IMR-90 (cell line): ENCODE data around the gene TRAF6. TPM values are rescaled to one million over a fixed set of nuclear protein-coding genes. Genes with fewer than 3 reads are reported as not detected.

ENCODE experiments used
- ATAC-seq: fragments of 200-7000 bp; cut with Tn5 transposase; 2 replicates; pipeline ENCODE4 v1.9.1; 2020; ENCODE audit warnings: low read depth, mild to moderate bottlenecking, moderate library complexity
- BruUV-seq: library from RNA; stranded (reverse); fragments of 400-500 nt; replicated peaks from 2 replicates; lab custom pipeline; 2021; lab: Mats Ljungman, UMichigan
- CTCF ChIA-PET: fragments of 300-600 bp; formaldehyde crosslinking; extraction: SDS; loops from one replicate; lab custom pipeline; 2021; ENCODE audit warnings: antibody characterized with exemption; lab: Yijun Ruan, JAX
- POLR2A ChIA-PET: fragments of 300-600 bp; sonication (Branson Sonifier 250); formaldehyde crosslinking; loops from one replicate; lab custom pipeline; 2022; ENCODE audit warnings: antibody characterized with exemption; ENCODE audit not compliant: unreplicated experiment; lab: Charles Lee
- DNase-seq: peaks from one replicate; pipeline ENCODE4 v3.0.0; 2013
- H2AFZ ChIP-seq: replicated peaks from 2 replicates; pipeline ENCODE3; 2013; ENCODE audit warnings: low read length, mild to moderate bottlenecking; ENCODE audit not compliant: poor library complexity
- H2AK5ac ChIP-seq: 2 replicates; pipeline ENCODE4 v1.6.1; 2013; ENCODE audit warnings: low read depth, low read length, inconsistent platforms
- H2AK9ac ChIP-seq: replicated peaks from 2 replicates; pipeline ENCODE3; 2013; ENCODE audit warnings: mild to moderate bottlenecking, low read depth, low read length, moderate library complexity; ENCODE audit not compliant: poor library complexity
- H2BK120ac ChIP-seq: 2 replicates; pipeline ENCODE4 v1.6.1; 2013; ENCODE audit warnings: low read depth, low read length, inconsistent platforms
- H2BK15ac ChIP-seq: 3 replicates; pipeline ENCODE4 v1.6.1; 2013; ENCODE audit warnings: low read depth, low read length, inconsistent platforms
- H2BK20ac ChIP-seq: 2 replicates; pipeline ENCODE4 v1.6.1; 2013; ENCODE audit warnings: low read depth, mild to moderate bottlenecking, inconsistent platforms, low read length, moderate library complexity
- H2BK5ac ChIP-seq: 2 replicates; pipeline ENCODE4 v1.6.1; 2013; ENCODE audit warnings: mild to moderate bottlenecking, low read depth, low read length, inconsistent platforms; ENCODE audit not compliant: poor library complexity, severe bottlenecking
- H3K14ac ChIP-seq: replicated peaks from 2 replicates; pipeline ENCODE4 v1.6.1; 2013; ENCODE audit warnings: low read depth, low read length, inconsistent platforms
- H3K18ac ChIP-seq: 2 replicates; pipeline ENCODE4 v1.6.1; 2013; ENCODE audit warnings: low read depth, low read length, control low read depth
- H3K23ac ChIP-seq: 2 replicates; pipeline ENCODE4 v1.6.1; 2013; ENCODE audit warnings: low read depth, low read length, inconsistent platforms
- H3K27ac ChIP-seq: 2 replicates; pipeline ENCODE4 v1.5.1; 2013; ENCODE audit warnings: mild to moderate bottlenecking, control low read depth, low read length; ENCODE audit not compliant: insufficient read depth
- H3K27me3 ChIP-seq: 2 replicates; pipeline ENCODE4 v1.6.1; 2013; ENCODE audit warnings: low read length; ENCODE audit not compliant: control insufficient read depth, insufficient read depth
- H3K36me3 ChIP-seq: 2 replicates; pipeline ENCODE4 v1.6.1; 2013; ENCODE audit warnings: low read length, mixed read lengths; ENCODE audit not compliant: control insufficient read depth, insufficient read depth
- H3K4ac ChIP-seq: 2 replicates; pipeline ENCODE4 v1.6.1; 2013; ENCODE audit warnings: low read depth, low read length, inconsistent platforms
- H3K4me1 ChIP-seq: 2 replicates; pipeline ENCODE4 v1.6.1; 2013; ENCODE audit warnings: low read length, mixed read lengths; ENCODE audit not compliant: control insufficient read depth, insufficient read depth
- H3K4me2 ChIP-seq: 2 replicates; pipeline ENCODE4 v1.6.1; 2013; ENCODE audit warnings: low read depth, mild to moderate bottlenecking, control low read depth, low read length, moderate library complexity
- H3K4me3 ChIP-seq: 2 replicates; pipeline ENCODE4 v1.5.1; 2013; ENCODE audit warnings: low read depth, mild to moderate bottlenecking, control low read depth, low read length, moderate library complexity; ENCODE audit not compliant: insufficient read depth
- H3K56ac ChIP-seq: 2 replicates; pipeline ENCODE4 v1.6.1; 2013; ENCODE audit warnings: low read length, inconsistent platforms; ENCODE audit not compliant: insufficient read depth; ENCODE audit errors: extremely low read depth
- H3K79me1 ChIP-seq, 2 experiments: 2 replicates each; pipeline ENCODE4 v1.6.1; 2013; ENCODE audit warnings: low read length in 2 of 2, inconsistent platforms in 1 of 2, low read depth in 1 of 2
- H3K9ac ChIP-seq: 2 replicates; pipeline ENCODE4 v1.6.1; 2013; ENCODE audit warnings: low read depth, low read length, control low read depth
- H3K9me1 ChIP-seq: 2 replicates; pipeline ENCODE4 v1.6.1; 2013; ENCODE audit warnings: low read length, inconsistent platforms; ENCODE audit not compliant: insufficient read depth
- H3K9me3 ChIP-seq: 2 replicates; pipeline ENCODE4 v1.6.1; 2013; ENCODE audit warnings: low read length; ENCODE audit not compliant: control insufficient read depth, insufficient read depth
- H4K20me1 ChIP-seq: 2 replicates; pipeline ENCODE4 v1.6.1; 2013; ENCODE audit warnings: low read length, inconsistent platforms; ENCODE audit not compliant: insufficient read depth
- H4K5ac ChIP-seq: 2 replicates; pipeline ENCODE4 v1.6.1; 2013; ENCODE audit warnings: mild to moderate bottlenecking, low read depth, low read length, control low read depth
- H4K8ac ChIP-seq, 2 experiments: 2 replicates each; pipeline ENCODE4 v1.6.1; 2013; ENCODE audit warnings: low read depth in 2 of 2, low read length in 2 of 2, control low read depth in 1 of 2, inconsistent platforms in 1 of 2
- H4K91ac ChIP-seq: 2 replicates; pipeline ENCODE4 v1.6.1; 2013; ENCODE audit warnings: low read depth, low read length, inconsistent platforms; ENCODE audit not compliant: insufficient read depth
- WGBS, 2 experiments: methylation state at CpG; one replicate each; pipeline versions ENCODE4 v1.1.5 to v1.1.7; 2013; ENCODE audit warnings: missing lambda C conversion rate in 2 of 2; ENCODE audit not compliant: insufficient read length in 1 of 2; ENCODE audit errors: extremely low coverage in 2 of 2; 5-methylcytosine and 5-hydroxymethylcytosine counted together
- dilution Hi-C: fragments of 300-500 bp; cut with HindIII; formaldehyde crosslinking; loops from one replicate; pipeline ENCODE4 v1.14.3; 2018; ENCODE audit warnings: low sequenced_read_pairs; ENCODE audit not compliant: unreplicated experiment
- in situ Hi-C: fragments of 300-500 bp; cut with MboI; formaldehyde crosslinking; loops from 3 replicates; pipeline ENCODE4 v1.14.3; 2019; ENCODE audit warnings: low sequenced_read_pairs, inconsistent platforms, mixed read lengths
- intact Hi-C: fragments of 100-400 bp; cut with micrococcal nuclease; formaldehyde crosslinking; loops from 2 replicates; pipeline ENCODE4 v1.10.0; 2022
- microRNA-seq, 2 experiments: library from miRNA; stranded (forward) in 1 of 2; unstranded in 1 of 2; fragments of 10-50 nt in 1 of 2; fragments of <30 nt in 1 of 2; gene quantifications in 1 of 2; microRNA quantifications in 1 of 2; one replicate each; pipeline versions ENCODE3 to v1.1.0; 2013 to 2020; ENCODE audit not compliant: insufficient read depth in 1 of 2, insufficient read length in 1 of 2, unreplicated experiment in 1 of 2
- polyA plus RNA-seq, 3 experiments: library from polyadenylated mRNA; depleted of rRNA; stranded (reverse); fragments of >200 nt; gene quantifications; 2 replicates each; pipeline ENCODE4 v1.2.3, GENCODE V29; 2012; ENCODE audit warnings: low replicate concordance in 1 of 3
- small RNA-seq, 5 experiments: library from RNA; depleted of rRNA; stranded (forward); fragments of <200 nt; gene quantifications; one replicate each; pipeline ENCODE3, GENCODE V24; 2012
- total RNA-seq: library from RNA; depleted of rRNA; stranded (reverse); fragments of >200 nt; gene quantifications from 2 replicates; pipeline ENCODE4 v1.2.3, GENCODE V29; 2012; rRNA removed
- TF ChIP-seq, protein P1 (sequence below): fragments of 150-350 bp; IDR thresholded peaks from 2 replicates; pipeline ENCODE4 v1.6.1; 2017; ENCODE audit warnings: mild to moderate bottlenecking, antibody characterized with exemption, low read length, low read depth

TRAF6 gene
- total and polyA plus RNA-seq, 2 of the 4 experiments (the other 2 are of a cell fraction) = 6.0 to 17.6 TPM

DNA sequence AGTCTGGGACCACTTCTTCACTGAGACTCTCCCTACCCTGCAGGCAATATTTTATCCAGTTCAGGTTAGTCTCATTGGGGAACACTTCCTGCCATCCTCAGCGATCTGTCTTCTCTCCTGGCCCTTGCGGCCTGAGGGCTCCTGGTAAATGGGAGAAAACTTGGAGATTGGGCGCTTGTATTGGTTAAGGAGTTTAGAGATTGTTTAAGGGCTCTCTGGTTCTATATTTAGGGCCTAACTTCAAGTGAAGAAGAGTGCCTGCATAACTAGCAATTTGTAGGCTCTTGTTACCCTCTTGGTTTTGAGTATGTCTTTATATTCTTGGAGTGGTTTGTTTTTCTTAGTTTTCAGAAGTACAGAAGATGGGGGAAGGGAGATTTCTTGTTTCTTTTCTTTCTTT is 72.7 kb downstream of the TRAF6 start:
- dilution Hi-C loops = no loop called here
- H3K4me1 ChIP-seq = peaks cover 1% of the 10 kb centered on the region
- H2BK120ac ChIP-seq = no peak overlapping the region
- no peak overlapping the region for H3K27ac ChIP-seq
- no peak overlapping the region for H3K14ac ChIP-seq
- no peak overlapping the region for H2BK15ac ChIP-seq
- ChIA-PET POLR2A (interaction anchor here (0.5 kb wide), 1 partner anchor 11 kb away, joined by 5 read pairs; no protein-coding TSS in a partner anchor), CTCF (no interaction called here)
- H2AFZ ChIP-seq = no peak overlapping the region
- peaks cover 2% of the 10 kb centered on the region for H3K36me3 ChIP-seq
- H3K4me2 ChIP-seq = no peak overlapping the region
- H2BK20ac ChIP-seq = no peak overlapping the region
- H4K5ac ChIP-seq = no peak overlapping the region
- BruUV-seq = no TSS peak
- H3K9me3 ChIP-seq = no peaks in the 10 kb centered on the region
- H3K18ac ChIP-seq = no peak overlapping the region
- intact Hi-C loops = no loop called here
- peaks cover under 1% of the 10 kb centered on the region; the same call in 1 of the 2 replicates for H3K9me1 ChIP-seq
- H2BK5ac ChIP-seq = no peak overlapping the region
- no peak overlapping the region for H2AK5ac ChIP-seq
- no peak overlapping the region for H3K4ac ChIP-seq
- no peaks in the 10 kb centered on the region for H4K20me1 ChIP-seq
- no peak for DNase-seq
- H2AK9ac ChIP-seq = no peak overlapping the region
- TF ChIP-seq, protein P1, sequence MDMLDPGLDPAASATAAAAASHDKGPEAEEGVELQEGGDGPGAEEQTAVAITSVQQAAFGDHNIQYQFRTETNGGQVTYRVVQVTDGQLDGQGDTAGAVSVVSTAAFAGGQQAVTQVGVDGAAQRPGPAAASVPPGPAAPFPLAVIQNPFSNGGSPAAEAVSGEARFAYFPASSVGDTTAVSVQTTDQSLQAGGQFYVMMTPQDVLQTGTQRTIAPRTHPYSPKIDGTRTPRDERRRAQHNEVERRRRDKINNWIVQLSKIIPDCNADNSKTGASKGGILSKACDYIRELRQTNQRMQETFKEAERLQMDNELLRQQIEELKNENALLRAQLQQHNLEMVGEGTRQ = no peak
- H4K8ac ChIP-seq = no peak overlapping the region
- H3K4me3 ChIP-seq = no peak overlapping the region
- no peak for ATAC-seq
- H3K27me3 ChIP-seq = no peaks in the 10 kb centered on the region
- H3K79me1 ChIP-seq = no peaks in the 10 kb centered on the region; a peak in 1 of 4 replicates
- H3K56ac ChIP-seq = no peak overlapping the region
- H4K91ac ChIP-seq = no peak overlapping the region
- no peak overlapping the region for H3K9ac ChIP-seq
- in situ Hi-C loops = no loop called here
- WGBS, 2 experiments = no CpG with 5 or more reads among the region's 3 CpGs
- no peak overlapping the region for H3K23ac ChIP-seq

Small RNA genes within 50 kb of the gene (microRNA-seq; reads per million reads assigned to microRNA genes)
- not detected for gene AC061999.1 (ENCODE audit: insufficient read depth, insufficient read length)

Small RNA genes within 50 kb of the gene (small RNA-seq; reads per million reads assigned to genes)
- 0 reads per million in 5 experiments for gene AC061999.1

Other genes with a start within 250 kb of the TRAF6 start
- gene COMMD9, start 220.8 kb downstream of the TRAF6 start, total RNA-seq = 50.7 and 54.2 TPM in 2 replicates
- 58.3 and 77.1 TPM in 2 replicates for gene COMMD9, start 220.8 kb downstream of the TRAF6 start, polyA plus RNA-seq (2012; rRNA removed)
- gene PRR5L, start 214.0 kb downstream of the TRAF6 start, total RNA-seq = 3.3 and 3.6 TPM in 2 replicates
- gene PRR5L, start 214.0 kb downstream of the TRAF6 start, polyA plus RNA-seq (2012; rRNA removed) = 2.6 and 2.9 TPM in 2 replicates
- 0.56 and 0.72 TPM in 2 replicates for gene RAG1, start 57.7 kb upstream of the TRAF6 start, total RNA-seq
- 0.06 and 0.14 TPM in 2 replicates for gene RAG1, start 57.7 kb upstream of the TRAF6 start, polyA plus RNA-seq (2012; rRNA removed)
- 15.8 and 34.7 TPM in 2 replicates for gene IFTAP, start 84.2 kb upstream of the TRAF6 start, total RNA-seq
- 24.1 and 28.5 TPM in 2 replicates for gene IFTAP, start 84.2 kb upstream of the TRAF6 start, polyA plus RNA-seq (2012; rRNA removed)
- gene RAG2, start 88.0 kb upstream of the TRAF6 start, total RNA-seq = not detected in 2 replicates
- not detected in 2 replicates for gene RAG2, start 88.0 kb upstream of the TRAF6 start, polyA plus RNA-seq (2012; rRNA removed)